HG03439 (cell line): Measurements from ENCODE around the gene ARHGAP18.
"Not testable (repeated sequence)": the region's sequence is repeated elsewhere in the genome, so short reads cannot be mapped to it uniquely, and the experiment has no call there.

Source experiments
- ATAC-seq: cut with Tn5 transposase; IDR thresholded peaks from one replicate; pipeline ENCODE4 v1.9.1; 2021; ENCODE audit warnings: mild to moderate bottlenecking, moderate library complexity; ENCODE audit not compliant: unreplicated experiment

ARHGAP18 gene

GRCh38 chr6:129597023-129597713 is 112.8 kb downstream of the ARHGAP18 start:
- no peak for ATAC-seq

- ATAC-seq: no peak
These were observed 113.5 kb downstream of the ARHGAP18 start for GRCh38 chr6:129596522-129596921.

- no peak for ATAC-seq
These were observed 116.8 kb downstream of the ARHGAP18 start for GRCh38 chr6:129593233-129593564.

- ATAC-seq: no peak
These were observed 117.3 kb downstream of the ARHGAP18 start for GRCh38 chr6:129592516-129593232.

- no peak for ATAC-seq
These were observed 119.5 kb downstream of the ARHGAP18 start for GRCh38 chr6:129590408-129591022.

- no peak for ATAC-seq
These were observed 123.2 kb downstream of the ARHGAP18 start for GRCh38 chr6:129586815-129587214.

GRCh38 chr6:129583866-129584265 is 126.1 kb downstream of the ARHGAP18 start:
- no peak for ATAC-seq

GRCh38 chr6:129578315-129578714 is 131.7 kb downstream of the ARHGAP18 start:
- ATAC-seq: no peak

- no peak for ATAC-seq
These were observed 132.3 kb downstream of the ARHGAP18 start for GRCh38 chr6:129577691-129578090.

- ATAC-seq: no peak
These were observed 133.5 kb downstream of the ARHGAP18 start for GRCh38 chr6:129576456-129576855.

- ATAC-seq: no peak
These were observed 134.4 kb downstream of the ARHGAP18 start for GRCh38 chr6:129575378-129576118.

- not testable (repeated sequence) for ATAC-seq
These were observed 135.4 kb downstream of the ARHGAP18 start for GRCh38 chr6:129574605-129575004.

- ATAC-seq: not testable (repeated sequence)
These were observed 139.0 kb downstream of the ARHGAP18 start for GRCh38 chr6:129570929-129571328.

- no peak for ATAC-seq
These were observed 142.0 kb downstream of the ARHGAP18 start for GRCh38 chr6:129568015-129568414.

GRCh38 chr6:129567374-129567773 is 142.6 kb downstream of the ARHGAP18 start:
- no peak for ATAC-seq

GRCh38 chr6:129565811-129566210 is 144.2 kb downstream of the ARHGAP18 start:
- ATAC-seq: no peak

GRCh38 chr6:129565366-129565765 is 144.6 kb downstream of the ARHGAP18 start:
- ATAC-seq: no peak

GRCh38 chr6:129558248-129558647 is 151.7 kb downstream of the ARHGAP18 start:
- no peak for ATAC-seq

GRCh38 chr6:129555206-129555832 is 154.7 kb downstream of the ARHGAP18 start:
- ATAC-seq: no peak

- ATAC-seq: no peak
These were observed 157.6 kb downstream of the ARHGAP18 start for GRCh38 chr6:129552413-129552812.

- ATAC-seq: no peak
These were observed 158.5 kb downstream of the ARHGAP18 start for GRCh38 chr6:129551486-129551885.
